SK-N-SH (cell line): ENCODE measurements around the gene NAP1L3.

Experiments
- CHD2 ChIP-seq: fragments of 150-350 bp; IDR thresholded peaks from 2 replicates; pipeline ENCODE4 v1.6.1; 2018; ENCODE audit warnings: low read length; ENCODE audit not compliant: partially characterized antibody
- EP300 ChIP-seq, 2 experiments: IDR thresholded peaks; 2 replicates each; pipeline versions ENCODE4 v1.4.0 to v1.6.1; 2012; ENCODE audit warnings: borderline replicate concordance in 1 of 2, low read depth in 1 of 2, low read length in 1 of 2
- JUND ChIP-seq: IDR thresholded peaks from 2 replicates; pipeline ENCODE4 v1.4.0; 2012
- POLR2AphosphoS5 ChIP-seq: IDR thresholded peaks from 2 replicates; pipeline ENCODE4 v1.6.1; 2012; ENCODE audit warnings: low read depth, low read length
- RFX5 ChIP-seq: IDR thresholded peaks from 2 replicates; pipeline ENCODE4 v1.6.1; 2012; ENCODE audit warnings: mild to moderate bottlenecking, improper control_type of control experiment, low read length
- SIN3A ChIP-seq: IDR thresholded peaks from 2 replicates; pipeline ENCODE4 v1.6.1; 2012; ENCODE audit warnings: low read depth, mild to moderate bottlenecking, low read length, moderate library complexity, borderline replicate concordance
- TEAD4 ChIP-seq: IDR thresholded peaks from 2 replicates; pipeline ENCODE4 v1.4.0; 2012; ENCODE audit warnings: mild to moderate bottlenecking, borderline replicate concordance; ENCODE audit not compliant: insufficient read depth
- TF ChIP-seq, protein P1 (sequence below): fragments of 200-600 bp; sonication (generic); IDR thresholded peaks from 2 replicates; pipeline ENCODE4 v1.6.1; 2017; ENCODE audit warnings: antibody characterized with exemption, mild to moderate bottlenecking, moderate library complexity
- TF ChIP-seq, protein P2 (sequence below): IDR thresholded peaks from 2 replicates; pipeline ENCODE4 v1.4.0; 2012; ENCODE audit warnings: low read depth
- TF ChIP-seq, protein P3 (sequence below): IDR thresholded peaks from 2 replicates; pipeline ENCODE4 v1.6.1; 2012; ENCODE audit warnings: mild to moderate bottlenecking, low read depth, low read length, moderate library complexity

DNA sequence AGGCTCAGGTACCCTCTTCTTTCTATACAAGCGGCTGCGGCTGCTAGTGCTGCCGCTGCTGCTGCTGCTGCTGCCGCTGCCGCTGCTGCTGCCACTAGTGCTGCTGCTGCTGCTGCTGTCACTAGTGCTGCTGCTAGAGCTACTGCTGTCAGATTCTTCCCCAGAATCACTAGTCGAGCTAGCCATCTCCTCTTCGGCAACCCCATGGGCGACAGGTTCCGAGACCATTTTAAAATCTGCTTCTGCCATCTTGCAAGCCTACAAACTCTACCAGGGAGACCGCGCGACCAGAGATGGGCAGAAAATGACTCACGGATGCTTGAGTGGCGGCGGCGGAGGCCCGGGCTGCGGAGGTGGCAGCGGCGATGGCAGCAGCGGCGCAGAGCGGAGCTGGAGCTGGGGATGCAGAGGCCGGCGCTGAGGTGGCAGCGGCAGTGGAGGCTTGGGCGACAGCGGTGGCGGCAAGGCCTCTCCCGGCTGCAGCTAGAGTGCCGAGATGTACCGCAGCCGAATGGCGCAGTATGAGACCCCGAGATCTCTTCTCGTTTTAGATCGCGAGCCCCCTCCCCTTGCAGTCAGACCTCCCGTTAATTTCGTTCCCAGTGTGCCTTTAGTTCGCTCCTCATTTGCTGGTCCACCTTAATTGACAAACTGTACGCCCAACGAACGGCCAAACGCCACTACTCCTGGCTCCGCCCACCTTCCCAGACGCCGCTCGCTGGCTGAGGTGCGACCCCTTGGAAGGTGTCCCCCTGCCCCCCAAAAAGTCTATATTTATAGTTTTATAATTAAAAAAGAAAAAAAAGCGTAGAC, at the start of gene NAP1L3:
- TF ChIP-seq EP300 (IDR thresholded peaks at IDR 0.05; ENCODE audit: borderline replicate concordance in 1 of 2, low read depth in 1 of 2, low read length in 1 of 2) (no peak), RFX5 (no peak), POLR2AphosphoS5 (no peak), JUND (no peak), CHD2 (peak; percentile 92), TEAD4 (no peak), SIN3A (no peak)
- TF ChIP-seq, protein P1, sequence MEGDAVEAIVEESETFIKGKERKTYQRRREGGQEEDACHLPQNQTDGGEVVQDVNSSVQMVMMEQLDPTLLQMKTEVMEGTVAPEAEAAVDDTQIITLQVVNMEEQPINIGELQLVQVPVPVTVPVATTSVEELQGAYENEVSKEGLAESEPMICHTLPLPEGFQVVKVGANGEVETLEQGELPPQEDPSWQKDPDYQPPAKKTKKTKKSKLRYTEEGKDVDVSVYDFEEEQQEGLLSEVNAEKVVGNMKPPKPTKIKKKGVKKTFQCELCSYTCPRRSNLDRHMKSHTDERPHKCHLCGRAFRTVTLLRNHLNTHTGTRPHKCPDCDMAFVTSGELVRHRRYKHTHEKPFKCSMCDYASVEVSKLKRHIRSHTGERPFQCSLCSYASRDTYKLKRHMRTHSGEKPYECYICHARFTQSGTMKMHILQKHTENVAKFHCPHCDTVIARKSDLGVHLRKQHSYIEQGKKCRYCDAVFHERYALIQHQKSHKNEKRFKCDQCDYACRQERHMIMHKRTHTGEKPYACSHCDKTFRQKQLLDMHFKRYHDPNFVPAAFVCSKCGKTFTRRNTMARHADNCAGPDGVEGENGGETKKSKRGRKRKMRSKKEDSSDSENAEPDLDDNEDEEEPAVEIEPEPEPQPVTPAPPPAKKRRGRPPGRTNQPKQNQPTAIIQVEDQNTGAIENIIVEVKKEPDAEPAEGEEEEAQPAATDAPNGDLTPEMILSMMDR = no peak
- TF ChIP-seq, protein P2, sequence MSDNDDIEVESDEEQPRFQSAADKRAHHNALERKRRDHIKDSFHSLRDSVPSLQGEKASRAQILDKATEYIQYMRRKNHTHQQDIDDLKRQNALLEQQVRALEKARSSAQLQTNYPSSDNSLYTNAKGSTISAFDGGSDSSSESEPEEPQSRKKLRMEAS = no peak
- TF ChIP-seq, protein P3, sequence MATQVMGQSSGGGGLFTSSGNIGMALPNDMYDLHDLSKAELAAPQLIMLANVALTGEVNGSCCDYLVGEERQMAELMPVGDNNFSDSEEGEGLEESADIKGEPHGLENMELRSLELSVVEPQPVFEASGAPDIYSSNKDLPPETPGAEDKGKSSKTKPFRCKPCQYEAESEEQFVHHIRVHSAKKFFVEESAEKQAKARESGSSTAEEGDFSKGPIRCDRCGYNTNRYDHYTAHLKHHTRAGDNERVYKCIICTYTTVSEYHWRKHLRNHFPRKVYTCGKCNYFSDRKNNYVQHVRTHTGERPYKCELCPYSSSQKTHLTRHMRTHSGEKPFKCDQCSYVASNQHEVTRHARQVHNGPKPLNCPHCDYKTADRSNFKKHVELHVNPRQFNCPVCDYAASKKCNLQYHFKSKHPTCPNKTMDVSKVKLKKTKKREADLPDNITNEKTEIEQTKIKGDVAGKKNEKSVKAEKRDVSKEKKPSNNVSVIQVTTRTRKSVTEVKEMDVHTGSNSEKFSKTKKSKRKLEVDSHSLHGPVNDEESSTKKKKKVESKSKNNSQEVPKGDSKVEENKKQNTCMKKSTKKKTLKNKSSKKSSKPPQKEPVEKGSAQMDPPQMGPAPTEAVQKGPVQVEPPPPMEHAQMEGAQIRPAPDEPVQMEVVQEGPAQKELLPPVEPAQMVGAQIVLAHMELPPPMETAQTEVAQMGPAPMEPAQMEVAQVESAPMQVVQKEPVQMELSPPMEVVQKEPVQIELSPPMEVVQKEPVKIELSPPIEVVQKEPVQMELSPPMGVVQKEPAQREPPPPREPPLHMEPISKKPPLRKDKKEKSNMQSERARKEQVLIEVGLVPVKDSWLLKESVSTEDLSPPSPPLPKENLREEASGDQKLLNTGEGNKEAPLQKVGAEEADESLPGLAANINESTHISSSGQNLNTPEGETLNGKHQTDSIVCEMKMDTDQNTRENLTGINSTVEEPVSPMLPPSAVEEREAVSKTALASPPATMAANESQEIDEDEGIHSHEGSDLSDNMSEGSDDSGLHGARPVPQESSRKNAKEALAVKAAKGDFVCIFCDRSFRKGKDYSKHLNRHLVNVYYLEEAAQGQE = no peak
